Hepatocyte (in vitro differentiated cells): ENCODE results near the gene ZNF775.

ENCODE experiments used
- CTCF ChIP-seq: fragments of 200-600 bp; sonication (generic); IDR thresholded peaks from 2 replicates; pipeline ENCODE4 v1.5.1; 2016; ENCODE audit warnings: antibody characterized with exemption, mild to moderate bottlenecking; ENCODE audit not compliant: poor library complexity
- EZH2phosphoT487 ChIP-seq: fragments of 200-600 bp; sonication (generic); IDR thresholded peaks from one replicate; pipeline ENCODE4 v1.6.1; 2018; ENCODE audit warnings: antibody characterized with exemption, mild to moderate bottlenecking, low read depth, moderate library complexity; ENCODE audit not compliant: unreplicated experiment, severe bottlenecking

GRCh38 chr7:150389532-150389816 lies 10.3 kb downstream of the ZNF775 start:
- TF ChIP-seq CTCF (no peak), EZH2phosphoT487 (no peak)
